ENCODE measurements around the gene NOS3.

The NOS3 gene

DNA sequence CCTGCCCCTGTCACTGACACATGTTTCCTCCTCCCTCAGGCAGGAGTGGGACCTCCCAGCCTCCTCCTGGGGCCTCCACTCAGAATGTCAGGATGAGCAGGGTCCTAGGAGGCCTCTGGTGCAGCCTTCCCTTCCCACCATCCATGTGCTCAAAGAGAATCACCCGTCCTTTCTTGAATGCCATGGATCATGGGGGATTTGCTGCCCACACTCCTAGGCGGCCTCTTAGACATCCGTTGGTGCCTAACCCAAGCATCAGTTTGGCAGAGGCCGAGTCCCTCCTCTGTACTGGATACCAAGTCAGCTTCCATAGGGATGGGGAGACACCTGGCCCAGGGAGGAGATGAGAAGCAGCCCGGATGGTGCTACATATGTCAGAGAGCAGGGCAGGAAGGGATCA is 7.0 kb downstream of the NOS3 start:
- no peak for DNase-seq (ENCODE audit: insufficient read length, low spot score)
- no peak for FAIRE-seq
- TF ChIP-seq, protein P1, sequence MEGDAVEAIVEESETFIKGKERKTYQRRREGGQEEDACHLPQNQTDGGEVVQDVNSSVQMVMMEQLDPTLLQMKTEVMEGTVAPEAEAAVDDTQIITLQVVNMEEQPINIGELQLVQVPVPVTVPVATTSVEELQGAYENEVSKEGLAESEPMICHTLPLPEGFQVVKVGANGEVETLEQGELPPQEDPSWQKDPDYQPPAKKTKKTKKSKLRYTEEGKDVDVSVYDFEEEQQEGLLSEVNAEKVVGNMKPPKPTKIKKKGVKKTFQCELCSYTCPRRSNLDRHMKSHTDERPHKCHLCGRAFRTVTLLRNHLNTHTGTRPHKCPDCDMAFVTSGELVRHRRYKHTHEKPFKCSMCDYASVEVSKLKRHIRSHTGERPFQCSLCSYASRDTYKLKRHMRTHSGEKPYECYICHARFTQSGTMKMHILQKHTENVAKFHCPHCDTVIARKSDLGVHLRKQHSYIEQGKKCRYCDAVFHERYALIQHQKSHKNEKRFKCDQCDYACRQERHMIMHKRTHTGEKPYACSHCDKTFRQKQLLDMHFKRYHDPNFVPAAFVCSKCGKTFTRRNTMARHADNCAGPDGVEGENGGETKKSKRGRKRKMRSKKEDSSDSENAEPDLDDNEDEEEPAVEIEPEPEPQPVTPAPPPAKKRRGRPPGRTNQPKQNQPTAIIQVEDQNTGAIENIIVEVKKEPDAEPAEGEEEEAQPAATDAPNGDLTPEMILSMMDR (IDR thresholded peaks at IDR 0.05; ENCODE audit: insufficient read depth, missing control alignments), result no peak

DNA sequence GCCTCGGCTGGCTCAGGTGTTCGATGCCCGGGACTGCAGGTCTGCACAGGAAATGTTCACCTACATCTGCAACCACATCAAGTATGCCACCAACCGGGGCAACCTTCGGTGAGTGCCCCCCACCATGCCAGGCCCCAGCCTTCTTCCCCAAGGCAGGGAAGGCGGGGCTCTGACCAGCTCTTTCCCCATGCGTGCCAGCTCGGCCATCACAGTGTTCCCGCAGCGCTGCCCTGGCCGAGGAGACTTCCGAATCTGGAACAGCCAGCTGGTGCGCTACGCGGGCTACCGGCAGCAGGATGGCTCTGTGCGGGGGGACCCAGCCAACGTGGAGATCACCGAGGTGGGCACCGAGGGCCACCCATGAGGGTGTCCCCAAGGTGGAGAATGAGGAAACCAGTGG is 7.5 kb downstream of the NOS3 start:
- TF ChIP-seq, protein P1 (IDR thresholded peaks at IDR 0.05; ENCODE audit: insufficient read depth, missing control alignments), result no peak
- FAIRE-seq, result no peak
- no peak for DNase-seq (ENCODE audit: insufficient read length, low spot score)

DNA sequence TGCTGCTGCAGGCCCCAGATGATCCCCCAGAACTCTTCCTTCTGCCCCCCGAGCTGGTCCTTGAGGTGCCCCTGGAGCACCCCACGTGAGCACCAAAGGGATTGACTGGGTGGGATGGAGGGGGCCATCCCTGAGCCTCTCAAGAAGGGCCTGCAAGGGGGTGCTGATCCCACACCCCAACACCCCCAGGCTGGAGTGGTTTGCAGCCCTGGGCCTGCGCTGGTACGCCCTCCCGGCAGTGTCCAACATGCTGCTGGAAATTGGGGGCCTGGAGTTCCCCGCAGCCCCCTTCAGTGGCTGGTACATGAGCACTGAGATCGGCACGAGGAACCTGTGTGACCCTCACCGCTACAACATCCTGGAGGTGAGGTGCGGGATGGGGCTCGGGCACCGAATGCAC is 8.2 kb downstream of the NOS3 start:
- FAIRE-seq, result no peak
- DNase-seq (ENCODE audit: insufficient read length, low spot score), result no peak
- TF ChIP-seq, protein P1 (IDR thresholded peaks at IDR 0.05; ENCODE audit: insufficient read depth, missing control alignments), result no peak

DNA sequence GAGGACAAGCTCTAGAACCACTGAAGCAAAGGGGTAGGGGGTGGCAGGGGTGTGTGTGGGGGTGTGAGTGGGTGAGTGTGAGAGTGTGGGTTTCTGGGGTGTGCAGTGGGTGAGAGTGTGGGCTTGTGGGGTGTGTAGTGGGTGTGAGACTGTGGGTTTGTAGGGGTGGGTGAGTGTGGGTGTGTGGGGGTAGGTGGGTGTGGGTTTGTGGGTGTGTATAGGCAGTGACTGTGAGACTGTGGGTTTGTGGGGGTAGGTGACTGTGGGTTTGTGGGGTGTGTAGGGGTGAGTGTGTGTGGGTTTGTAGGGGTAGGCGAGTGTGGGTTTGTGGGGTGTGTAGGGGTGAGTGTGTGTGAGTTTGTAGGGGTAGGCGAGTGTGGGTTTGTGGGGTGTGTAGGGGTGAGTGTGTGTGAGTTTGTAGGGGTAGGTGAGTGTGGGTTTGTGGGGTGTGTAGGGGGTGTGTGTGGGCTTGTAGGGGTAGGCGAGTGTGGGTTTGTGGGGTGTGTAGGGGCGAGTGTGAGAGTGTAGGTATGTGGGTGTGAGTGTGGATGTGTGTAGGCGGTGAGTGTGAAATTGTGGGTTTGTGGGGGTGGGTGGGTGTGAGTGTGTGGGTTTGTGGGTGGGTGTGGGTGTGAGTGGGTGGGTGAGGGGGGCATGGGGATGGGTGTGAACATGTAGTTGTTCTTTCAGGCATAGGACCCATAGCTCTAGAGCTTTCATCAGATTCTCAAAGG is 8.8 kb downstream of the NOS3 start:
- DNase-seq (ENCODE audit: insufficient read length, low spot score) (no peak), FAIRE-seq (no peak)
- TF ChIP-seq, protein P1 (IDR thresholded peaks at IDR 0.05; ENCODE audit: insufficient read depth, missing control alignments), result no peak

DNA sequence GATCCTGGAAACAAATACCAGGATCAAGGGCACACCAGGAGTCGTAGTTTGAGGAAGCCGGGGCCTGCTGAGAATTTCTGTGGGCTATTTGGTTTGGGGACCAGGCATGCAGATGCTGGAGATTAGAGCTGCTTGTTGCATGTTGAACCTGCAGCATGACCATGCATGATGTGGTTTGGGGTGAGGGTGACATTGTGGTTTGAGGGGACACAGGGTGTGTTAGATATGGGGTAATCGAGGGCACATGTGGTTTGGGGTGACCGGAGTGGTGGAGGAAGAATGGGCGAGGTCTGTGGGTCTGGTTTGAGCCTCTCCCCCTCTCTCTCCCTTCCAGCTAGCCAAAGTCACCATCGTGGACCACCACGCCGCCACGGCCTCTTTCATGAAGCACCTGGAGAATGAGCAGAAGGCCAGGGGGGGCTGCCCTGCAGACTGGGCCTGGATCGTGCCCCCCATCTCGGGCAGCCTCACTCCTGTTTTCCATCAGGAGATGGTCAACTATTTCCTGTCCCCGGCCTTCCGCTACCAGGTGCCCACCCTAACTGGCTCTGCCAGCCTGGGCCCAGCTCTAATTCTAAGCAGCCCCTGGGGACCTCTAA is 10.2 kb downstream of the NOS3 start:
- no peak for FAIRE-seq
- DNase-seq (ENCODE audit: insufficient read length, low spot score), result no peak
- TF ChIP-seq, protein P1 (IDR thresholded peaks at IDR 0.05; ENCODE audit: insufficient read depth, missing control alignments), result no peak

DNA sequence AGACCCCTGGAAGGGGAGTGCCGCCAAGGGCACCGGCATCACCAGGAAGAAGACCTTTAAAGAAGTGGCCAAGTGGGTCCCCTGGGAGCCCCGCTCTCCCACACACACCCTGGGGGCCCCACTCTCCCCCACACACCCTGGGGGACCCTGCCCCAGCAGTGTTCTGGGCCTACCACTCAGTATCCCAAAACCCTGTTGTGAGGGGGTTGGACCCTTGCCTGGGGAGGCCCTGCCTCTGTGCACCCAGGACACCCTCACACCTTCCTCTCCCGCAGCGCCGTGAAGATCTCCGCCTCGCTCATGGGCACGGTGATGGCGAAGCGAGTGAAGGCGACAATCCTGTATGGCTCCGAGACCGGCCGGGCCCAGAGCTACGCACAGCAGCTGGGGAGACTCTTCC is 10.7 kb downstream of the NOS3 start:
- FAIRE-seq, result no peak

More for the DNA sequence above, 10.7 kb downstream of the NOS3 start:
- TF ChIP-seq, protein P1 (IDR thresholded peaks at IDR 0.05; ENCODE audit: insufficient read depth, missing control alignments), result no peak
- DNase-seq (ENCODE audit: insufficient read length, low spot score), result no peak
